Endothelial cell (in vitro differentiated cells): Measurements from ENCODE around the gene LDLRAP1. TPM values are rescaled to one million over a fixed set of nuclear protein-coding genes. Genes with fewer than 3 reads are reported as not detected.

Experiments
- DNase-seq: peaks from one replicate; pipeline ENCODE4 v3.0.0; 2021; ENCODE audit warnings: low spot score
- H3K27ac Mint-ChIP-seq: one replicate; pipeline ENCODE4 v1.8.0; 2021; ENCODE audit warnings: mixed read lengths, inconsistent platforms; ENCODE audit not compliant: unreplicated experiment
- H3K27me3 Mint-ChIP-seq: one replicate; pipeline ENCODE4 v1.8.0; 2021; ENCODE audit warnings: mild to moderate bottlenecking, moderate library complexity, mixed read lengths, inconsistent platforms; ENCODE audit not compliant: unreplicated experiment
- H3K36me3 Mint-ChIP-seq: one replicate; pipeline ENCODE4 v1.8.0; 2021; ENCODE audit warnings: mild to moderate bottlenecking, low read depth, mixed read lengths, inconsistent platforms; ENCODE audit not compliant: unreplicated experiment
- H3K4me1 Mint-ChIP-seq: one replicate; pipeline ENCODE4 v1.8.0; 2021; ENCODE audit warnings: mild to moderate bottlenecking, mixed read lengths, inconsistent platforms; ENCODE audit not compliant: unreplicated experiment
- H3K4me3 Mint-ChIP-seq: one replicate; pipeline ENCODE4 v1.8.0; 2021; ENCODE audit warnings: mild to moderate bottlenecking, mixed read lengths, inconsistent platforms; ENCODE audit not compliant: unreplicated experiment
- H3K9me3 Mint-ChIP-seq: one replicate; pipeline ENCODE4 v1.8.0; 2021; ENCODE audit warnings: mixed read lengths, inconsistent platforms; ENCODE audit not compliant: unreplicated experiment
- total RNA-seq: library from RNA; stranded (reverse); fragmentation: NEBNext Ultra II Directional; extraction: Animal tissue kit (Norgen Biotek cat#: 25700); gene quantifications from one replicate; pipeline ENCODE4 v1.2.1, GENCODE V29; 2021; ENCODE audit not compliant: unreplicated experiment
- TF ChIP-seq, protein P1 (sequence below): fragments of 200-600 bp; sonication (generic); IDR thresholded peaks from one replicate; pipeline ENCODE4 v1.5.0; 2021; ENCODE audit warnings: antibody characterized with exemption; ENCODE audit not compliant: unreplicated experiment

Gene LDLRAP1
- total RNA-seq, 1 donor from 2014 or later = 23.5 TPM

- Mint-ChIP-seq H3K27me3 (peaks cover 10% of the 10 kb centered on the region), H3K9me3 (no peaks in the 10 kb centered on the region), H3K27ac (no peak overlapping the region), H3K36me3 (peaks cover 4% of the 10 kb centered on the region), H3K4me3 (no peak overlapping the region), H3K4me1 (peaks cover 33% of the 10 kb centered on the region)
- TF ChIP-seq, protein P1, sequence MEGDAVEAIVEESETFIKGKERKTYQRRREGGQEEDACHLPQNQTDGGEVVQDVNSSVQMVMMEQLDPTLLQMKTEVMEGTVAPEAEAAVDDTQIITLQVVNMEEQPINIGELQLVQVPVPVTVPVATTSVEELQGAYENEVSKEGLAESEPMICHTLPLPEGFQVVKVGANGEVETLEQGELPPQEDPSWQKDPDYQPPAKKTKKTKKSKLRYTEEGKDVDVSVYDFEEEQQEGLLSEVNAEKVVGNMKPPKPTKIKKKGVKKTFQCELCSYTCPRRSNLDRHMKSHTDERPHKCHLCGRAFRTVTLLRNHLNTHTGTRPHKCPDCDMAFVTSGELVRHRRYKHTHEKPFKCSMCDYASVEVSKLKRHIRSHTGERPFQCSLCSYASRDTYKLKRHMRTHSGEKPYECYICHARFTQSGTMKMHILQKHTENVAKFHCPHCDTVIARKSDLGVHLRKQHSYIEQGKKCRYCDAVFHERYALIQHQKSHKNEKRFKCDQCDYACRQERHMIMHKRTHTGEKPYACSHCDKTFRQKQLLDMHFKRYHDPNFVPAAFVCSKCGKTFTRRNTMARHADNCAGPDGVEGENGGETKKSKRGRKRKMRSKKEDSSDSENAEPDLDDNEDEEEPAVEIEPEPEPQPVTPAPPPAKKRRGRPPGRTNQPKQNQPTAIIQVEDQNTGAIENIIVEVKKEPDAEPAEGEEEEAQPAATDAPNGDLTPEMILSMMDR = no peak
- DNase-seq = no peak
Observed at GRCh38 chr1:25550155-25550506, 6.7 kb downstream of the LDLRAP1 start.

DNA sequence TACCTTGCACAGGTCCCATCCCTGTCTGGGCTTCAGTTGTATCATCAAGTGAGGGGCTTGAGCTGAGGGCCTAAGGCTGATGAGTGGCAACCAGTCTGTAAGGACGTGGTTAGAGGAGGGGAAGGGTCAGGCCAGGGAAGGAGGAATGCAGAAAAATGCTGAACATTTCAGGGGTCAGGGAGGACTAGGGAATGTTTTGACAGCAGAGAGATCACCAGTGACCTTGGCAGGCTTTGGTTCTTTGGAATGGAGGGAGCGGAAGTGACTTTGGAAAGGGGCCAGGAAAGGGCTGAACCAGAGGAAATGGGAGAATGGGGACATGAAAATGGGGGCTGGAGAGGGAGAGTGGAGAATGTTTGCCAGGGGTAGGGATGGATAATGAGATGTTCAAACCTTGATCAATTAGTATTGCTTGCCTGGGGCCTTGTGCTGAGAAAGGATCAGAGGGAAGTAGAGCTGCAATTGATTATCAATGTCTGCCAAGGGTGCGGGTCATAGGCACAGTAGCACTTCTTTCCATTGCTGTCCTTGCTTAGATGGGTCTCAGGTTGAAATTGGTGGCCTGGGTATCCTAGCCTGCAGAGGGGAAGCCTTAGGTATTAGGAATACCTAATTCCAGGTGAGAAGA lies 7.4 kb downstream of the LDLRAP1 start:
- peaks cover 10% of the 10 kb centered on the region for H3K27me3 Mint-ChIP-seq
- TF ChIP-seq, protein P1 = no peak
- no peak overlapping the region for H3K4me3 Mint-ChIP-seq
- H3K4me1 Mint-ChIP-seq = peaks cover 30% of the 10 kb centered on the region
- H3K27ac Mint-ChIP-seq = no peak overlapping the region
- H3K9me3 Mint-ChIP-seq = no peaks in the 10 kb centered on the region
- H3K36me3 Mint-ChIP-seq = peaks cover 4% of the 10 kb centered on the region
- DNase-seq = no peak

- H3K4me3 Mint-ChIP-seq = no peak overlapping the region
- no peak for DNase-seq
- H3K27ac Mint-ChIP-seq = no peak overlapping the region
- peaks cover 4% of the 10 kb centered on the region for H3K36me3 Mint-ChIP-seq
- TF ChIP-seq, protein P1 = no peak
- peaks cover 9% of the 10 kb centered on the region for H3K27me3 Mint-ChIP-seq
- peaks cover 46% of the 10 kb centered on the region for H3K4me1 Mint-ChIP-seq
- H3K9me3 Mint-ChIP-seq = no peaks in the 10 kb centered on the region
Observed at GRCh38 chr1:25553749-25554429, 10.5 kb downstream of the LDLRAP1 start.

DNA sequence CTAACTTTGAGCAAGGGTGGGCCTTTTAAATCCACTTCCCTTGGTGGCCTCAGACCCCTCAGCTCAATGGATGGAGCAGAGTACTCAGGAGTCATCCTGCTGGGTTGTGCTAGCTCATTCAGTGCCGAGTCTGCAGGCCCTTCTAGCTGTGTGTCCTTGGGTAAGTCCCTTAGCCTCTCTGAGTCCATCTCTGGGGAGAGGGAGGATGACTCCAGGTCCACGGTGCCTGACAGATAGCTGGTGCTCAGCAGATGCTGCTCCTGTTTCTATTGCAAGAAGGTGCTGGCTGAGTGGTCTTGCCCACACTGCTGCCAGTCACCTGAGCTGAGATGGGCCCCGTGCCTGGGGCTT lies 11.0 kb downstream of the LDLRAP1 start:
- Mint-ChIP-seq H3K27me3 (peaks cover 10% of the 10 kb centered on the region), H3K27ac (no peak overlapping the region), H3K4me3 (no peak overlapping the region), H3K4me1 (peaks cover 51% of the 10 kb centered on the region), H3K36me3 (peaks cover 4% of the 10 kb centered on the region), H3K9me3 (no peaks in the 10 kb centered on the region)
- DNase-seq = no peak
- TF ChIP-seq, protein P1 = no peak
